ENCODE data around the gene ATXN7L1. TPM values are rescaled to one million over a fixed set of nuclear protein-coding genes. Genes with fewer than 3 reads are reported as not detected.
"Not testable (repeated sequence)": the region's sequence is repeated elsewhere in the genome, so short reads cannot be mapped to it uniquely, and the experiment has no call there.

ATXN7L1 gene
- total RNA-seq, 1 donor = 17.3 TPM

DNA sequence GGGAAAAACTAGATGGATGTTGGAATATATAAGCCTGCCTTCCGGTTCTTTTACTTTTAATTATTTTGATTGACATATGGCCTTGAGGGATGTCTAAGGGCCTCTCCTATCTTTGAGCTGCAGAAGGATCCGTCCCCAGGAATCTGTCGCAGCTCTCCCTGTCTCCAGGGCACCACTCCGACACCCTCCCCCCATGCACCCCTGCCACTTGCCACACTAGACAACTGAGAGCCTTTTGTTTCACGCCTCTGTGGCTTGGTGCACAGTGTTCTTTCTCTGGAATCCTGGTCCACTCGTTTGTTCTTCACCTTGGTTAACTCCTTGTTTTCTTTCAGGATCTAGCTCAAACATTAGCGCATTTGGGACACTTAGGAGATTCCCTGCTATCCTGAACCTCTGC lies 171.0 kb downstream of the ATXN7L1 start:
- H3K4me3 ChIP-seq (ENCODE audit: low read depth, low read length) = no peak overlapping the region
- no peak for TF ChIP-seq CTCF (IDR thresholded peaks at IDR 0.05; ENCODE audit: insufficient read depth, low read depth, low read length)
- no peak for DNase-seq (ENCODE audit: low read depth)

DNA sequence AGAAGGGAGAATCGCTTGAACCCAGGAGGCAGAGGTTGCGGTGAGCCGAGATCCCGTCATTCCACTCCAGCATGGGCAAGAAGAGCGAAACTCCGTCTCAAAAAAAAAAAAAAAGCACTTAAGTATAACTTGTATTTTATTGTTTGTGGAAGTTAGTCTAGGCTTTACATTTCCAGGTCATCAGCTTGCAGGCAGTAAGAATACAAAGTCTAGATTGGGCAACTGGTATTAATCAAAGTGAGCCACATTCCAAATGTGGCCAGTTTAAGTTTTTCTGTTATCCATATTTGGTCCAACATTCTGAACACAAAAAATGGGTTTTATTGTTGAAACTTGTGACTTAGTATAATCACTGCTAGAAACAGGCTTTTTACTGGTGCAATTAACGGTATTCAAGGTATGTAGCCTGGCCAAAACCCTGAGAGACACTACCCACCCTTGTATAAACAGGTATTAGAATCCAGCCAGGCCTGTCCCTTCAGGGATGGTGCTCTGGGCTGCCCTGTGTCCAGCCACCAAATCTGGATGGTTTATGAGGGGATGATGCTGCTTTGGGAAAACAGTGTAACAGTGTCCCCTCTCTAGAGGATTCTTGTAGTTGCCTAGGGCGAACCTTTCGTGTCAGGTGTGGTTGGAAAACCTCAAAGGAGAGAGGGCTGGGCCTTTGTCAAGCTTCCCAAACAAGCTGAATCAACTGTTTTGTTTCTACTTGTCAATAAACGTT lies 173.0 kb downstream of the ATXN7L1 start:
- TF ChIP-seq CTCF (IDR thresholded peaks at IDR 0.05; ENCODE audit: insufficient read depth, low read depth, low read length) = no peak

DNA sequence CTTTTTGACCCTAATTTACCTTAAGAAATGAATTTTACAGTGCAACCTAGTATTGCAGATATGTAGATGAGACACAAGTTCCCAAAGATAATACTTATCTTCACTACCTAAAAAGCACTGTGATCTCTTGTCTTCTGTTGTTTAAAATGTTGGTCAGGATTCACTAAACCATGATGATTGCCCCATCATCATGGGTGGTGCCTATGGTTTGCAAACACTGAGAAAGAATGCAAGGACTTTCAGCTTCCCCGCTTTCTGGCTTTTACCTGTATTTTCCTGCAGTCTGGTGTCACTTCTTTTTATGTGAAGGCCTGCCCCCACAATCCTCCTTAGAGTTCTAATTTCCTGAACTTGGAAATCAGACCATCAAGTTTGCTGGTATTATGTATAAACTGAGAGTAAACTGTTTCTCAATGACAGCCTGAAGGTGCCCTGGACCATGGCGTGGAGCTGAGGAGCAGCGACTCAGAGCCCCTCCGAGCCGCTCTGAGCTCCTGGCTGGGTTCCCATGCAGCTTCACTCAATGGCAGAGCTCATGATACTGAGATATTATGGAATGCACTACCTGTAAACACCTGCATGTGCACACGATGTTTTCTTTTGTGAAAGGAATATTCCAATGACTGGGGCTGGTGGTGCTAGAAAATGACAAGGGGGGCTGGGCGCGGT lies 176.7 kb downstream of the ATXN7L1 start:
- H3K4me3 ChIP-seq (ENCODE audit: low read depth, low read length) = no peak overlapping the region
- DNase-seq (ENCODE audit: low read depth) = no peak
- TF ChIP-seq CTCF (IDR thresholded peaks at IDR 0.05; ENCODE audit: insufficient read depth, low read depth, low read length) = no peak

More for the DNA sequence above, 173.0 kb downstream of the ATXN7L1 start:
- no peak for DNase-seq (ENCODE audit: low read depth)
- H3K4me3 ChIP-seq (ENCODE audit: low read depth, low read length) = no peak overlapping the region

- no peak overlapping the region for H3K4me3 ChIP-seq (ENCODE audit: low read depth, low read length)
- TF ChIP-seq CTCF (IDR thresholded peaks at IDR 0.05; ENCODE audit: insufficient read depth, low read depth, low read length) = no peak
- DNase-seq (ENCODE audit: low read depth) = no peak
Measured at GRCh38 chr7:105698531-105698930, 177.9 kb downstream of the ATXN7L1 start.

GRCh38 chr7:105697753-105698152 lies 178.6 kb downstream of the ATXN7L1 start:
- TF ChIP-seq CTCF (IDR thresholded peaks at IDR 0.05; ENCODE audit: insufficient read depth, low read depth, low read length) = no peak
- DNase-seq (ENCODE audit: low read depth) = no peak
- H3K4me3 ChIP-seq (ENCODE audit: low read depth, low read length) = no peak overlapping the region

DNA sequence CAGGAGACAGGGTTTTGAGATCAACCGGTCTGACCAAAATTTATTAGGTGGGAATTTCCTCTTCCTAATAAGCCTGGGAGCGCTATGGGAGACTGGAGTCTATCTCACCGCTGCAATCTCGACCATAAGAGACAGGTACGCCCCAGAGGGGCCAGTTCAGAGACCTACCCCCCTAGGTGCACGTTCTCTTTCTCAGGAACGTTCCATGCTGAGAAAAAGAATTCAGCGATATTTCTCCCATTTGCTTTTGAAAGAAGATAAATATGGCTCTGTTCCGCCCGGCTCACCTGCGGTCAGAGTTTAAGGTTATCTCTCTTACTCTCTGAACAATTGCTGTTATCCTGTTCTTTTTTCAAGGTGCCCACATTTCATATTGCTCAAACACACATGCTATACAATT lies 179.2 kb downstream of the ATXN7L1 start:
- DNase-seq (ENCODE audit: low read depth); H3K4me3 ChIP-seq (ENCODE audit: low read depth, low read length): not testable (repeated sequence)

DNA sequence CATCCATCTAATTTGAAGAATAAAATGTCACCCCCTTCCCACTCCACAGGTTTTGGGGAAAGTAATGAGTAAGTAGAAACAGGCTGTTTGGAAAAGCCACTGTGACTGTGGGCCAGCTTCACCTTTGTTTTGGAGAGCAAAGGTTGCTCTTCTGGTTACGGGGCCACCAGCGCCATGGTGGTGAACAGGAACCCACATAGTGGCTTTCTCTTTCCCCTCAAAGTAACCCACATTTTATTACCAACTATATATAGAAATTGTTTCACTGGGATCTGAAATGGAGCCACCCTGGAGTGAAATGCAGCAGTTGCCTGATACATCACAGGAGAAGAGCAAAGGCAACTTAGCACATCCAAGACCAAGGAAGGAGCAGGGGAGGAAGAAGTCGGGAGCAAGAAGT lies 182.8 kb downstream of the ATXN7L1 start:
- no peak overlapping the region for H3K4me3 ChIP-seq (ENCODE audit: low read depth, low read length)
- no peak for DNase-seq (ENCODE audit: low read depth)
- TF ChIP-seq CTCF (IDR thresholded peaks at IDR 0.05; ENCODE audit: insufficient read depth, low read depth, low read length) = no peak

Data from fibroblast of villous mesenchyme (primary cell).